ENCODE data around the gene RBM20.

DNA sequence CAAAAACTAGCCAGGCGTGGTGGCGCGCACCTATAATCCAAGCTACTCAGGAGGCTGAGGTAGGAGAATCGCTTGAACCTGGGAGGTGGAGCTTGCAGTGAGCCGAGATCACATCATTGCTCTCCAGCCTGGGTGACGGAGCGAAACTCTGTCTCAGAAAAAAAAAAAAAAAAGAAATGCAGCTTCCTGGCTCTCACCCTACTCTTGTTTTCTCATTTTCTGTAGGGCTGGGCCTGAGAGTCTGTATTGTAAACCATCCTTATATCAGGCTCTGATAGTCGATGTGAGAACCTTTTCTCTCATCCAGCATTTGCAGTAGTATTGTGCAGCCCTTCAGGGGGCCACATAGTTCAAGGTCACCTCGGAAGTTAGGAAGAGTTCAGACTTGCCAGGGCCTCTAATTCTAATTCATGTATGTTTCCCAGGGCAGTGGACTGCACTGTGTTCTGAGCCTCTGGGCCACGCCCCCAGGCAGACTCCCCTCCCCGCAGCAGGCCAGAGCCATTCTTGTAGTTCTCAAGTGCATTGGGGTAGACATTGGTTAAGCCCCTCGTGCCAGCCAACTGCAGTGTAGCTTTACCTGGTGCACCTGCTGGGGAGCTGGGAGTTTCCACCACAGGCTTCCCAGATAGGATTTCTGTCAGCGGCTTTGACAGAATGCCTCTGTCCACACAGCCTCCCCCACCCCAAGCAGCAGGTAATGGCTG is 189.3 kb downstream of the RBM20 start:
- TF ChIP-seq YY1 (IDR thresholded peaks at IDR 0.05; ENCODE audit: insufficient read depth, insufficient read length), result no peak
- TF ChIP-seq ZNF274 (IDR thresholded peaks at IDR 0.05; ENCODE audit: low read depth, low read length), result no peak
- no peak for TF ChIP-seq SUZ12 (IDR thresholded peaks at IDR 0.05; ENCODE audit: extremely low read depth, insufficient read depth, insufficient read length)

Measured in NT2/D1 (cell line).